Measurements from ENCODE around the gene DEDD. TPM values are rescaled to one million over a fixed set of nuclear protein-coding genes. Genes with fewer than 3 reads are reported as not detected.

Gene DEDD
- total and polyA plus RNA-seq, 2 experiments from 2014 or later, result 22.8 to 35.3 TPM

DNA sequence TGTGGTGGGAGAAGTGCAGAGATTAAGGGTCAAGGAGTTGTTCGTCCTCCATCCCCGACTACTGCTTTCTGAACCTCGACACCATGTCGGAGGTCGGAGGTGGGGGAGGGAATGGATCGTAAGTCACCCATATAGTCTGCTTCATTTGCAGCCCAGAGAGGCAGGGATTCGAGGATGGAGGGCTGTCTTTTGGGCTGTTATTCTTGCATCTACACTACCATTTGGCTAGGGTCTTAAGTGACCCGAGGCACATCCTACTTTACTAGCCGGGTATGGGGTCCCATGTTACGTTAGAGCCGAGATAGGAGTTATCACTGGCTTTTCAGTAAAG is 27.4 kb upstream of the DEDD start:
- Histone ChIP-seq H3K27me3 (ENCODE audit: insufficient read depth) (no peaks in the 10 kb centered on the region), H3K27ac (ENCODE audit: low read depth) (peak overlapping the region; percentile 43), H3K79me2 (replicated peaks; ENCODE audit: insufficient read depth) (peaks cover 10% of the 10 kb centered on the region; the same call in 1 of the 2 replicates), H4K20me1 (replicated peaks; ENCODE audit: insufficient read depth) (no peaks in the 10 kb centered on the region), H3K4me1 (ENCODE audit: insufficient read depth) (peaks cover 9% of the 10 kb centered on the region; the same call in 1 of the 2 replicates), H2AFZ (peak overlapping the region; percentile 93), H3K4me2 (peak overlapping the region; percentile 96), H3F3A (replicated peaks; ENCODE audit: low read depth) (peaks cover 28% of the 10 kb centered on the region), H3K9me2 (ENCODE audit: insufficient read depth) (no peaks in the 10 kb centered on the region), H3K4me3 (peak overlapping the region; percentile 85), H3K36me3 (ENCODE audit: insufficient read depth) (no peaks in the 10 kb centered on the region; the same call in none of the 2 replicates)
- H3K9me3 Mint-ChIP-seq, result no peaks in the 10 kb centered on the region
- TF ChIP-seq EZH2phosphoT487 (IDR thresholded peaks at IDR 0.05; ENCODE audit: unreplicated experiment) (no peak), ZNF331 (CRISPR knock-in tag; IDR thresholded peaks at IDR 0.05; ENCODE audit: low read depth) (no peak), POLR2AphosphoS5 (IDR thresholded peaks at IDR 0.05; ENCODE audit: low read depth) (no peak), NANOG (IDR thresholded peaks at IDR 0.05; ENCODE audit: borderline replicate concordance) (no peak), STAT1 (IDR thresholded peaks at IDR 0.05; ENCODE audit: unreplicated experiment) (no peak), CREB1 (CRISPR knock-in tag; IDR thresholded peaks at IDR 0.05; ENCODE audit: low read depth) (no peak), EZH2 (IDR thresholded peaks at IDR 0.05; ENCODE audit: low read depth, unreplicated experiment) (no peak)
- TF ChIP-seq, protein P1, sequence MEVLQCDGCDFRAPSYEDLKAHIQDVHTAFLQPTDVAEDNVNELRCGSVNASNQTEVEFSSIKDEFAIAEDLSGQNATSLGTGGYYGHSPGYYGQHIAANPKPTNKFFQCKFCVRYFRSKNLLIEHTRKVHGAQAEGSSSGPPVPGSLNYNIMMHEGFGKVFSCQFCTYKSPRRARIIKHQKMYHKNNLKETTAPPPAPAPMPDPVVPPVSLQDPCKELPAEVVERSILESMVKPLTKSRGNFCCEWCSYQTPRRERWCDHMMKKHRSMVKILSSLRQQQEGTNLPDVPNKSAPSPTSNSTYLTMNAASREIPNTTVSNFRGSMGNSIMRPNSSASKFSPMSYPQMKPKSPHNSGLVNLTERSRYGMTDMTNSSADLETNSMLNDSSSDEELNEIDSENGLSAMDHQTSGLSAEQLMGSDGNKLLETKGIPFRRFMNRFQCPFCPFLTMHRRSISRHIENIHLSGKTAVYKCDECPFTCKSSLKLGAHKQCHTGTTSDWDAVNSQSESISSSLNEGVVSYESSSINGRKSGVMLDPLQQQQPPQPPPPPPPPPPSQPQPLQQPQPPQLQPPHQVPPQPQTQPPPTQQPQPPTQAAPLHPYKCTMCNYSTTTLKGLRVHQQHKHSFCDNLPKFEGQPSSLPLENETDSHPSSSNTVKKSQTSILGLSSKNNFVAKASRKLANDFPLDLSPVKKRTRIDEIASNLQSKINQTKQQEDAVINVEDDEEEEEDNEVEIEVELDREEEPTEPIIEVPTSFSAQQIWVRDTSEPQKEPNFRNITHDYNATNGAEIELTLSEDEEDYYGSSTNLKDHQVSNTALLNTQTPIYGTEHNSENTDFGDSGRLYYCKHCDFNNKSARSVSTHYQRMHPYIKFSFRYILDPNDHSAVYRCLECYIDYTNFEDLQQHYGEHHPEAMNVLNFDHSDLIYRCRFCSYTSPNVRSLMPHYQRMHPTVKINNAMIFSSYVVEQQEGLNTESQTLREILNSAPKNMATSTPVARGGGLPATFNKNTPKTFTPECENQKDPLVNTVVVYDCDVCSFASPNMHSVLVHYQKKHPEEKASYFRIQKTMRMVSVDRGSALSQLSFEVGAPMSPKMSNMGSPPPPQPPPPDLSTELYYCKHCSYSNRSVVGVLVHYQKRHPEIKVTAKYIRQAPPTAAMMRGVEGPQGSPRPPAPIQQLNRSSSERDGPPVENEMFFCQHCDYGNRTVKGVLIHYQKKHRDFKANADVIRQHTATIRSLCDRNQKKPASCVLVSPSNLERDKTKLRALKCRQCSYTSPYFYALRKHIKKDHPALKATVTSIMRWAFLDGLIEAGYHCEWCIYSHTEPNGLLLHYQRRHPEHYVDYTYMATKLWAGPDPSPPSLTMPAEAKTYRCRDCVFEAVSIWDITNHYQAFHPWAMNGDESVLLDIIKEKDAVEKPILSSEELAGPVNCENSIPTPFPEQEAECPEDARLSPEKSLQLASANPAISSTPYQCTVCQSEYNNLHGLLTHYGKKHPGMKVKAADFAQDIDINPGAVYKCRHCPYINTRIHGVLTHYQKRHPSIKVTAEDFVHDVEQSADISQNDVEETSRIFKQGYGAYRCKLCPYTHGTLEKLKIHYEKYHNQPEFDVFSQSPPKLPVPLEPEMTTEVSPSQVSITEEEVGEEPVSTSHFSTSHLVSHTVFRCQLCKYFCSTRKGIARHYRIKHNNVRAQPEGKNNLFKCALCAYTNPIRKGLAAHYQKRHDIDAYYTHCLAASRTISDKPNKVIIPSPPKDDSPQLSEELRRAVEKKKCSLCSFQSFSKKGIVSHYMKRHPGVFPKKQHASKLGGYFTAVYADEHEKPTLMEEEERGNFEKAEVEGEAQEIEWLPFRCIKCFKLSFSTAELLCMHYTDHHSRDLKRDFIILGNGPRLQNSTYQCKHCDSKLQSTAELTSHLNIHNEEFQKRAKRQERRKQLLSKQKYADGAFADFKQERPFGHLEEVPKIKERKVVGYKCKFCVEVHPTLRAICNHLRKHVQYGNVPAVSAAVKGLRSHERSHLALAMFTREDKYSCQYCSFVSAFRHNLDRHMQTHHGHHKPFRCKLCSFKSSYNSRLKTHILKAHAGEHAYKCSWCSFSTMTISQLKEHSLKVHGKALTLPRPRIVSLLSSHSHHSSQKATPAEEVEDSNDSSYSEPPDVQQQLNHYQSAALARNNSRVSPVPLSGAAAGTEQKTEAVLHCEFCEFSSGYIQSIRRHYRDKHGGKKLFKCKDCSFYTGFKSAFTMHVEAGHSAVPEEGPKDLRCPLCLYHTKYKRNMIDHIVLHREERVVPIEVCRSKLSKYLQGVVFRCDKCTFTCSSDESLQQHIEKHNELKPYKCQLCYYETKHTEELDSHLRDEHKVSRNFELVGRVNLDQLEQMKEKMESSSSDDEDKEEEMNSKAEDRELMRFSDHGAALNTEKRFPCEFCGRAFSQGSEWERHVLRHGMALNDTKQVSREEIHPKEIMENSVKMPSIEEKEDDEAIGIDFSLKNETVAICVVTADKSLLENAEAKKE (CRISPR knock-in tag; IDR thresholded peaks at IDR 0.05), result no peak
- TF ChIP-seq, protein P2, sequence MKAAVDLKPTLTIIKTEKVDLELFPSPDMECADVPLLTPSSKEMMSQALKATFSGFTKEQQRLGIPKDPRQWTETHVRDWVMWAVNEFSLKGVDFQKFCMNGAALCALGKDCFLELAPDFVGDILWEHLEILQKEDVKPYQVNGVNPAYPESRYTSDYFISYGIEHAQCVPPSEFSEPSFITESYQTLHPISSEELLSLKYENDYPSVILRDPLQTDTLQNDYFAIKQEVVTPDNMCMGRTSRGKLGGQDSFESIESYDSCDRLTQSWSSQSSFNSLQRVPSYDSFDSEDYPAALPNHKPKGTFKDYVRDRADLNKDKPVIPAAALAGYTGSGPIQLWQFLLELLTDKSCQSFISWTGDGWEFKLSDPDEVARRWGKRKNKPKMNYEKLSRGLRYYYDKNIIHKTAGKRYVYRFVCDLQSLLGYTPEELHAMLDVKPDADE (IDR thresholded peaks at IDR 0.05), result no peak
- TF ChIP-seq, protein P3, sequence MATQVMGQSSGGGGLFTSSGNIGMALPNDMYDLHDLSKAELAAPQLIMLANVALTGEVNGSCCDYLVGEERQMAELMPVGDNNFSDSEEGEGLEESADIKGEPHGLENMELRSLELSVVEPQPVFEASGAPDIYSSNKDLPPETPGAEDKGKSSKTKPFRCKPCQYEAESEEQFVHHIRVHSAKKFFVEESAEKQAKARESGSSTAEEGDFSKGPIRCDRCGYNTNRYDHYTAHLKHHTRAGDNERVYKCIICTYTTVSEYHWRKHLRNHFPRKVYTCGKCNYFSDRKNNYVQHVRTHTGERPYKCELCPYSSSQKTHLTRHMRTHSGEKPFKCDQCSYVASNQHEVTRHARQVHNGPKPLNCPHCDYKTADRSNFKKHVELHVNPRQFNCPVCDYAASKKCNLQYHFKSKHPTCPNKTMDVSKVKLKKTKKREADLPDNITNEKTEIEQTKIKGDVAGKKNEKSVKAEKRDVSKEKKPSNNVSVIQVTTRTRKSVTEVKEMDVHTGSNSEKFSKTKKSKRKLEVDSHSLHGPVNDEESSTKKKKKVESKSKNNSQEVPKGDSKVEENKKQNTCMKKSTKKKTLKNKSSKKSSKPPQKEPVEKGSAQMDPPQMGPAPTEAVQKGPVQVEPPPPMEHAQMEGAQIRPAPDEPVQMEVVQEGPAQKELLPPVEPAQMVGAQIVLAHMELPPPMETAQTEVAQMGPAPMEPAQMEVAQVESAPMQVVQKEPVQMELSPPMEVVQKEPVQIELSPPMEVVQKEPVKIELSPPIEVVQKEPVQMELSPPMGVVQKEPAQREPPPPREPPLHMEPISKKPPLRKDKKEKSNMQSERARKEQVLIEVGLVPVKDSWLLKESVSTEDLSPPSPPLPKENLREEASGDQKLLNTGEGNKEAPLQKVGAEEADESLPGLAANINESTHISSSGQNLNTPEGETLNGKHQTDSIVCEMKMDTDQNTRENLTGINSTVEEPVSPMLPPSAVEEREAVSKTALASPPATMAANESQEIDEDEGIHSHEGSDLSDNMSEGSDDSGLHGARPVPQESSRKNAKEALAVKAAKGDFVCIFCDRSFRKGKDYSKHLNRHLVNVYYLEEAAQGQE (IDR thresholded peaks at IDR 0.05; ENCODE audit: unreplicated experiment), result no peak
- H3K4me1 Mint-ChIP-seq, result peaks cover 24% of the 10 kb centered on the region
- ATAC-seq, result no peak
- H3K27me3 Mint-ChIP-seq (ENCODE audit: insufficient read depth, low read depth, poor library complexity), result peaks cover 15% of the 10 kb centered on the region
- H3K27ac Mint-ChIP-seq, result peak overlapping the region; percentile 76
- no peak for DNase-seq (ENCODE audit: low spot score)
- H3K36me3 Mint-ChIP-seq (ENCODE audit: low read depth), result peaks cover 45% of the 10 kb centered on the region
- H3K4me3 Mint-ChIP-seq, result peak overlapping the region; percentile 84
